ENCODE data around the gene EMX2.
A peak's percentile ranks its signal among the peaks of the same experiment; 100 is the strongest.

Gene EMX2

GRCh38 chr10:117532451-117533107, 10.0 kb upstream of the EMX2 start:
- DNase-seq: no peak

- DNase-seq: no peak
Observed at GRCh38 chr10:117533507-117534281, 8.9 kb upstream of the EMX2 start.

- no peak for DNase-seq
Observed at GRCh38 chr10:117534321-117535297, 7.9 kb upstream of the EMX2 start.

- no peak for DNase-seq
Observed at GRCh38 chr10:117535298-117536071, 7.1 kb upstream of the EMX2 start.

GRCh38 chr10:117536072-117536865, 6.3 kb upstream of the EMX2 start:
- no peak for DNase-seq

GRCh38 chr10:117536866-117537435, 5.6 kb upstream of the EMX2 start:
- DNase-seq: no peak

- peak; percentile 28 for DNase-seq
Observed at GRCh38 chr10:117537436-117537903, 5.1 kb upstream of the EMX2 start.

- DNase-seq: peak; percentile 37
Observed at GRCh38 chr10:117537904-117538524, 4.5 kb upstream of the EMX2 start.

- DNase-seq: no peak
Observed at GRCh38 chr10:117539361-117539773, 3.2 kb upstream of the EMX2 start.

GRCh38 chr10:117539903-117540639, 2.5 kb upstream of the EMX2 start:
- no peak for DNase-seq

- no peak for DNase-seq
Observed at GRCh38 chr10:117540640-117541404, 1.7 kb upstream of the EMX2 start.

GRCh38 chr10:117541405-117541908, 1.1 kb upstream of the EMX2 start:
- DNase-seq: no peak

- no peak for DNase-seq
Observed at GRCh38 chr10:117541909-117542705, 439 bp upstream of the EMX2 start.

- peak; percentile 39 for DNase-seq
Observed at GRCh38 chr10:117543225-117544003, 868 bp downstream of the EMX2 start.

- DNase-seq: no peak
Observed at GRCh38 chr10:117544004-117544701, 1.6 kb downstream of the EMX2 start.

- no peak for DNase-seq
Observed at GRCh38 chr10:117544711-117545140, 2.2 kb downstream of the EMX2 start.
